Upper lobe of right lung (tissue), 1 donor: Measurements from ENCODE around the gene EIF5AL1. TPM values are rescaled to one million over a fixed set of nuclear protein-coding genes. Genes with fewer than 3 reads are reported as not detected.

ENCODE experiments used
- ATAC-seq: fragments of 200-7000 bp; cut with Tn5 transposase; one replicate; pipeline ENCODE4 v1.9.1; 2020; ENCODE audit warnings: mild to moderate bottlenecking, moderate library complexity
- DNase-seq: peaks from one replicate; pipeline ENCODE4 v3.0.0-alpha.2; 2020
- H3K27ac ChIP-seq: fragments of 200-600 bp; one replicate; pipeline ENCODE4 v1.8.0; 2022
- H3K27me3 ChIP-seq: fragments of 200-600 bp; one replicate; pipeline ENCODE4 v1.8.0; 2022; ENCODE audit warnings: mild to moderate bottlenecking
- H3K36me3 ChIP-seq: fragments of 200-600 bp; one replicate; pipeline ENCODE4 v1.8.0; 2022
- H3K4me1 ChIP-seq: fragments of 200-600 bp; one replicate; pipeline ENCODE4 v1.8.0; 2022
- H3K4me3 ChIP-seq: fragments of 200-600 bp; one replicate; pipeline ENCODE4 v1.8.0; 2022; ENCODE audit warnings: mild to moderate bottlenecking
- H3K9me3 ChIP-seq: fragments of 200-600 bp; one replicate; pipeline ENCODE4 v1.8.0; 2022
- CTCF ChIP-seq: fragments of 200-600 bp; IDR thresholded peaks from one replicate; pipeline ENCODE4 v1.8.0; 2022; ENCODE audit warnings: antibody characterized with exemption
- intact Hi-C: fragments of 100-400 bp; cut with DNase I; formaldehyde crosslinking; loops from one replicate; pipeline ENCODE4 v1.11.0; 2022
- total RNA-seq: library from RNA; stranded (reverse); fragmentation: NEBNext Ultra II Directional; extraction: Animal tissue kit (Norgen Biotek cat#: 25700); gene quantifications from one replicate; pipeline ENCODE4 v1.2.1, GENCODE V29; 2021
- donor health status: DM: no; HTN: yes; CAD: no; lungs with severe emphysema.

Gene EIF5AL1
- total RNA-seq, 1 donor from 2014 or later: 0.14 TPM

- no peak for ATAC-seq
- Histone ChIP-seq H3K4me3 (no peak overlapping the region), H3K36me3 (no peaks in the 10 kb centered on the region), H3K27ac (no peak overlapping the region), H3K9me3 (no peaks in the 10 kb centered on the region), H3K27me3 (no peaks in the 10 kb centered on the region), H3K4me1 (no peaks in the 10 kb centered on the region)
- intact Hi-C loops: no loop called here
- no peak for DNase-seq
- no peak for TF ChIP-seq CTCF
Observed at GRCh38 chr10:79475119-79475653, 37.1 kb upstream of the EIF5AL1 start.

GRCh38 chr10:79475877-79476276 lies 36.5 kb upstream of the EIF5AL1 start:
- no peak for TF ChIP-seq CTCF
- H3K9me3 ChIP-seq: no peaks in the 10 kb centered on the region
- no peaks in the 10 kb centered on the region for H3K36me3 ChIP-seq
- H3K4me1 ChIP-seq: no peaks in the 10 kb centered on the region
- ATAC-seq (no peak), DNase-seq (no peak)
- no peak overlapping the region for H3K4me3 ChIP-seq
- intact Hi-C loops: no loop called here
- H3K27ac ChIP-seq: no peak overlapping the region
- H3K27me3 ChIP-seq: no peaks in the 10 kb centered on the region

GRCh38 chr10:79476645-79477044 lies 35.7 kb upstream of the EIF5AL1 start:
- intact Hi-C loops: no loop called here
- Histone ChIP-seq H3K27me3 (no peaks in the 10 kb centered on the region), H3K4me1 (no peaks in the 10 kb centered on the region), H3K4me3 (no peak overlapping the region), H3K36me3 (no peaks in the 10 kb centered on the region), H3K9me3 (no peaks in the 10 kb centered on the region), H3K27ac (no peak overlapping the region)
- no peak for TF ChIP-seq CTCF
- no peak for DNase-seq
- no peak for ATAC-seq

GRCh38 chr10:79477456-79477855 lies 34.9 kb upstream of the EIF5AL1 start:
- Histone ChIP-seq H3K4me1 (peaks cover under 1% of the 10 kb centered on the region), H3K4me3 (no peak overlapping the region), H3K27ac (no peak overlapping the region), H3K27me3 (no peaks in the 10 kb centered on the region), H3K36me3 (no peaks in the 10 kb centered on the region), H3K9me3 (no peaks in the 10 kb centered on the region)
- intact Hi-C loops: no loop called here
- no peak for DNase-seq
- ATAC-seq: no peak
- TF ChIP-seq CTCF: no peak

GRCh38 chr10:79479283-79479909 lies 32.9 kb upstream of the EIF5AL1 start:
- TF ChIP-seq CTCF: no peak
- H3K4me3 ChIP-seq: no peak overlapping the region
- H3K36me3 ChIP-seq: no peaks in the 10 kb centered on the region
- no peak overlapping the region for H3K27ac ChIP-seq
- no peak for ATAC-seq
- no peaks in the 10 kb centered on the region for H3K27me3 ChIP-seq
- no peaks in the 10 kb centered on the region for H3K9me3 ChIP-seq
- DNase-seq: no peak
- intact Hi-C loops: no loop called here
- H3K4me1 ChIP-seq: peaks cover 3% of the 10 kb centered on the region

GRCh38 chr10:79482304-79482703 lies 30.0 kb upstream of the EIF5AL1 start:
- no peak for TF ChIP-seq CTCF
- intact Hi-C loops: no loop called here
- DNase-seq (no peak), ATAC-seq (no peak)
- peaks cover 3% of the 10 kb centered on the region for H3K4me1 ChIP-seq
- H3K4me3 ChIP-seq: no peak overlapping the region
- H3K27me3 ChIP-seq: no peaks in the 10 kb centered on the region
- H3K36me3 ChIP-seq: no peaks in the 10 kb centered on the region
- H3K9me3 ChIP-seq: no peaks in the 10 kb centered on the region
- no peak overlapping the region for H3K27ac ChIP-seq
